ENCODE results near the gene KRT6A. TPM values are rescaled to one million over a fixed set of nuclear protein-coding genes. Genes with fewer than 3 reads are reported as not detected.

The KRT6A gene
- total RNA-seq, 1 donor from 2014 or later: 0.27 TPM

DNA sequence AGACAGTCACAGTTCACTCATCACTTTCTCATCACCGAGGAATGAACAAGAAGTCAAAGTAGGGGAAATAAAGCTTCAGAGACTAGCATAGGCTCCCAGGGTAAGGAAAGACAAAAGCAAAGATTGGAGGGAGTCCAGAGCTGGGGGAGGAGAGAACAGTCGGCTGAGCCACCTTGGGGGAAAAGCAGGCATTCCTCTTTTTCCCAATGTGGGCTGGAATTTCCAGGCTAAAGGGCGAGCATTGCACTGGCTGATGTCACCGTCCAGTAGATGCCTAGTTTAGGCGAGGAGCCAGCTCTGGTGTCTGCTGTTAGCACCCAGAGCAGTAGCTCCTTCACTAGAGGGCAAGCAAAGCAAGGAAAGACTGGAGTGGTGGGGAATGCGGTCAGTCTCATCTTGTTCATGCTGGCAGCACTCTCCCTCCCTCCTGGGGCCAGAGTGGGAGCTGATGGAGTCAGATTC, 50.4 kb downstream of the KRT6A start:
- intact Hi-C loops (cut with micrococcal nuclease): no loop called here
- no peak for DNase-seq

DNA sequence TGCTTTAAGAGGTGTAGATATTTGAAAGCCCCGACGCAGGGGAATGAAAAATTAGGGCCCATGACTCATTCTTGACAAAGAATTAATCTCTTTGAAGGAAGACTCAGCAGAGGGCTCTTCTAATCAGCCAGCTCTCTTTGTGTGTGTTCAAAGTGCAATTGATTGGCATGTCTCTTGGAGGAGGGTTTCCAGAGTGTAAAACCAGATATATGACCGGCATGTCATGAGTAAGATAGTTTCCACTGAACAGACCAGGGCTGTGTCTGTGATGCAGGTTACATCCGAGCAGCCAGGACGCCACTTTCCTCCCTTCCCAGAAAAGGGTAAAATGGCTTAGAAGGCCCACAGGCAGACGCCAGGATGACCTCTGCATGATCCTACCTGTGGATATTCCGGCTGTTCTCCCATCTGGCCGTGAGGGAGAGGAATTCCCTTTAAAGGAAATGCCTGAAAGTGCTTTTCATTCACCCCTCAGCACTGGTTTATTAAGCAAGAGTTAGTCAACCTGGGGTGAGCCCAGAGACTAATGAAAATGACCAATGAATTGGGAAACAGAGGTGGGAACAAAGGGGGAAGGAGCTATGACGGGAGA, 51.6 kb downstream of the KRT6A start:
- DNase-seq: no peak

More for the DNA sequence above, 50.4 kb downstream of the KRT6A start:
- peak; percentile 72 for ATAC-seq

DNA sequence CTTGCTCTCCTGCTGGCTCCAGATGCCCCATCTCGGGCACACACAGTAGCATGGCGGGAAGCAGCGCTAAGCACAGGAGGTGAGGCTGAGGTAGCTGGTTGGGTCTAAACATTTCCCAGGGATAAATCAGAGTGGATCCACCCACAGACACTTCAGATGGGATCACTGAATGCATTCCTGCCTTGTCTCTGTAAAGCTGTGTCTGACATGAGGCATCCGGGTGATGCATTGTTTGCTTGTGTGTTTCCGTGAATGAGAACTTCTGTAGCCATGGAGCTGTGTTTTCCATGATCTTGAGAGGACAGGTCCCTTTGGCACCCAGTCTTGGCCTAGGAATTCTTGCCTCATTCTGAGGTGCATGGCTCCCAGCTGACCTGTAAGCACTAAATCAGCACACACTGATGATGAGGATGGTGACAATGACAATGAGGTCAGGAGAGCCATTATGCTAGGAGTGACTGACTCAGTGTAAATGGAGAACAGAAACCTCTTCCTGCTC, 52.2 kb downstream of the KRT6A start:
- DNase-seq (no peak), ATAC-seq (no peak)
- intact Hi-C loops (cut with micrococcal nuclease): no loop called here

More for the DNA sequence above, 51.6 kb downstream of the KRT6A start:
- no peak for ATAC-seq
- intact Hi-C loops (cut with micrococcal nuclease): no loop called here

DNA sequence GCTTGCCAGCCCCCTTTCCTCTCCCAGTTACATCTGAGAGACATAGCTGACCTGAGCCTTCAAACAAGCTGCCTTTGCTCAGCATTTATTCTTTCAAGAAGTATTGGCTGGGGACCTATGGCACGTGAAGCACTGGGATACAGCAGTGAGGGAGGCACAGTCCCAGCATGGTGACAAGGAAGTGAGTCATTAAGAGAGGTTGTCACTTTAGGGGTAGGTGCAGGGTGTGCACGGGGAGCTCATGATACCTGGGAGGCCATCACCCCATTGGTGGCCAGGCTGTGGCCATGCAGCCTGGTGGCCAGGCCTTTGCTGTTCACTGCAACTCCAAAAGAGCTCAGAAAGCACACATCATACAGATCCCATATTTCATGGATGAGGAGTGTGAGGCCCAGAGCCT, 53.2 kb downstream of the KRT6A start:
- intact Hi-C loops (cut with micrococcal nuclease): no loop called here
- ATAC-seq: no peak
- no peak for DNase-seq

DNA sequence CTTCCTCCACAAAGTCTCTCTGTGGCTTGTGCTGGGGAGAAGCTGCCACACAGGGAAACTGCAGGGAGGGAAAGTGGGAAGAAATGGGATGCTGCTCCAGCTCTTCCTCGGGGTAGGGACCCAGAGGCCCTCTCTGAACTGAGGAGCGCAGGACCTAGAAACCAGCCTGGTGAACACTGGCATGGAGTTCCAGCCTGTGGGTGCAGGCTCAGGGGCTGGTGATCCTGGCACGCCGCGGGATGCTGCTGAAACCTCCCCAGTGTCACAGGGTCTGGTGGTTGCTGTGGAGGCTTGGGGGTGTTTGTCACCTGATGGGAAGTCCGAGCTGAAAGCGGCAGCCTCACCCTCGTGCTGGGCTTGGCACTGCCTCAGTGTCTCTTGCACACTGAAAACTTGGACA, 53.6 kb downstream of the KRT6A start:
- DNase-seq (no peak), ATAC-seq (no peak)
- intact Hi-C loops (cut with micrococcal nuclease): no loop called here

DNA sequence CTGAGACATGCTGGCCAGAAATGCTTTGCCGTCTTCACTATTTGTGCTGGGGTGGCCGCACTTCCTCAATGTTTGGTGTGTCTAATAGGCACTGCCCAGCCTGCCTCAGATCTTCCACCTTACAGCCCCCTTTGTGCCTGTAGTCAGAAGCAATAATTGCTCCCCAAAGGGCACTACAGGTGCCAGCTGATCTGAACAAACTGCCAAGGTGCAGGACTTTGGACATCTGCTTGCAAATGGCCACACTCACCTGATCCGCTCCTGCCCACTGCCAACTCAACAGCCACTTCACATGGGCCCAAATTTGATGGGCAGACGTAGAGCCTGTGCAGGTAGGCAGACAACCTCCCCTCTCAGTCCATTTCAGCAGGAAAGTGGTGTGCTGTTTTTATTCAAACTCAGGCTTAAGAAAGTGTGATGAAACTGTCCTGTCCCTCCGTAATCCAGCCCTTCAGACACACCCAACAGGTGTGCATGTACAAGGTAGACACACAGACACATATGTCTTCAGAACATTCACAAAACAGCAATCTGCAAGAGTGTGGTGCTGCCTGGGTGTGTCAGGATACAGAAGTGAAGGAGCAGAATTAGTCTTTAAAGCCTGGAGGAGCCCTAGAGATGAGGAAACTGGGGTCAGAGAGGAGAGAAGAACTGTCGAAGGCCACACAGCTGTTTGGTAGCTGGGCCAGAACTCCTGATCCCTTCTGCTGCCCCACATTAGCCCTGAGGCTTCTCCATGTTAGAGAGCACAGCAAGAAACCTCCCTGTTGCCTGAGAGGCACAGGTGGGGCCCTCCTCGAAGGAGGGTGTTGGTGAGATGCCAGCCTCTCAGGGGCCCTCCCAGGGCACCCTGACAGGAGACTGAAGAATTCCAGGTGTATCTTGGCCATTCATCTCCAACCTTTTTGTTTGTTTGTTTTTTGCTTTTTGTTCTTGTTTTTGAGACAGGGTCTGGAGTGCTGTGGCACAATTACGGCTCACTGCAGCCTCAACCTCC, 54.5 kb downstream of the KRT6A start:
- no peak for ATAC-seq
- no peak for DNase-seq
- intact Hi-C loops (cut with micrococcal nuclease): no loop called here

DNA sequence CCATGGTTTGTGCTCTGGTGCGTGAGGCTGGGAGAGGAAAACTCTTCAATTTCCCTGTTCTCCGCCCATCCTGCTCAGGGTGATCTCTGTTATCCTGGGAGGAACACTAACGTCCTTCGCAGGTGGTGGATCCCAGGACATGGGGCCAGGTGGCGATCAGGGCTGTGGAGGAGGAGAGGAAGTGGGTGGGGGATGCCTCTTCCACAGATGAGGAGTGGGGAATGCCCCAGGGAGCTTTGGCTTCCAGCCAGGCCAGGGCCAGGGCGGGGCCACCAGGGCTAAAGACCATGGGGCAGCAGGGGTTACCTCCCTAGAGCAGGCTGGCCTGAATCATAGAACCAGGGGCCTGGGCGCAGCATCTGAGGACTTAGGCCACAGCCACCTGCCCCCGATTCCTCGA, 55.5 kb downstream of the KRT6A start:
- intact Hi-C loops (cut with micrococcal nuclease): no loop called here
- ATAC-seq (no peak), DNase-seq (no peak)

Other genes starting within 250 kb of the KRT6A start
- gene KRT86, start 218.6 kb downstream of the KRT6A start, total RNA-seq: not detected
- not detected for gene KRT81, start 201.7 kb downstream of the KRT6A start, total RNA-seq
- not detected for gene KRT83, start 171.9 kb downstream of the KRT6A start, total RNA-seq
- gene KRT85, start 125.8 kb downstream of the KRT6A start, total RNA-seq: not detected
- gene KRT84, start 107.6 kb downstream of the KRT6A start, total RNA-seq: not detected
- gene KRT82, start 86.9 kb downstream of the KRT6A start, total RNA-seq: not detected
- not detected for gene KRT75, start 58.9 kb downstream of the KRT6A start, total RNA-seq
- not detected for gene KRT6B, start 41.1 kb downstream of the KRT6A start, total RNA-seq
- not detected for gene KRT6C, start 19.5 kb downstream of the KRT6A start, total RNA-seq
- 1.1 TPM for gene KRT5, start 27.1 kb upstream of the KRT6A start, total RNA-seq
- gene KRT71, start 59.9 kb upstream of the KRT6A start, total RNA-seq: not detected
- not detected for gene KRT74, start 80.6 kb upstream of the KRT6A start, total RNA-seq
- not detected for gene KRT72, start 108.2 kb upstream of the KRT6A start, total RNA-seq
- gene KRT73, start 125.3 kb upstream of the KRT6A start, total RNA-seq: not detected
- not detected for gene KRT2, start 159.0 kb upstream of the KRT6A start, total RNA-seq
- gene KRT1, start 187.2 kb upstream of the KRT6A start, total RNA-seq: 0.15 TPM
- gene KRT77, start 210.3 kb upstream of the KRT6A start, total RNA-seq: not detected